Islet of Langerhans (tissue), 1 donor: Measurements from ENCODE around the gene RAP1A.
"Not testable (repeated sequence)": the region's sequence is repeated elsewhere in the genome, so short reads cannot be mapped to it uniquely, and the experiment has no call there.

Source experiments
- FAIRE-seq: peaks from one replicate; lab custom pipeline; 2011; peaks lifted over from hg19 to GRCh38; lab: Jason Lieb, UNC

The RAP1A gene

GRCh38 chr1:111630567-111630966, 11.0 kb downstream of the RAP1A start:
- FAIRE-seq, result no peak

- FAIRE-seq, result no peak
These were observed 11.9 kb downstream of the RAP1A start for GRCh38 chr1:111631502-111631901.

DNA sequence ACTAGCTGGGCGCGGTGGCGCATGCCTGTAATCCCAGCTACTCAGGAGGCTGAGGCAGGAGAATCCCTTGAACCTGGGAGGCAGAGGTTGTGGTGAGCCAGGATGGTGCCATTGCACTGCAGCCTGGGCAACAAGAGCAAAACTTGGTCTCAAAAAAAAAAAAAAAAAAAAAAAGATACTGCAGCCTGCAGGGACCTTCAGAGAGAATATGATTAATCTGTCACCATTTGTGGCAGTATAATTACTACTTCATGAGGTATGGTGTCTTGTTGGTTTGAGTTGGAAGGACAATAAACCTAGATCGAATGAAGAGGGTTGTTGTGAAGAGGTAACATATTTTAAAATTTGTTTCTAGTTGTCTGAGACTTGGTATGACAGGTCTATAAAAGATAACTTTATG, 13.2 kb downstream of the RAP1A start:
- not testable (repeated sequence) for FAIRE-seq

GRCh38 chr1:111633736-111634247, 14.2 kb downstream of the RAP1A start:
- FAIRE-seq, result no peak

GRCh38 chr1:111635324-111636009, 15.9 kb downstream of the RAP1A start:
- no peak for FAIRE-seq

DNA sequence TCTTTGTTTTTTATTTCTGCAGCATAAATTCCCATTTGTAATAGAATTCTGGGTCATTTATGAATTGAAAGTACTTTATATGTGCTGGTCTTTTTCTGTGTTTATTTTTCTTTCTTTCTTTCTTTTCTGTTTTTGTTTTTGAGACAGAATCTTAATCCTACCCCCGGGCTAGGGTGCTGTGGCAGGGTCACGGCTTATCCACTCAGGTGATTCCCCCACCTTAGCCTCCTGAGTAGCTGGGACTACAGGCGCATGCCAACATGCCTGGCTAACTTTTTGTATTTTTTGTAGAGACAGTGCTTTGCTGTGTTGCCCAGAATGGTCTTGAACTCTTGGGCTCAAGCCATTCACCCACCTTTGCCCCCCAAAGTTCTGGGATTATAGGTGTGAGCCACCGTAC, 18.7 kb downstream of the RAP1A start:
- FAIRE-seq, result no peak

- FAIRE-seq, result no peak
These were observed 20.1 kb downstream of the RAP1A start for GRCh38 chr1:111639602-111640198.

- no peak for FAIRE-seq
These were observed 23.5 kb downstream of the RAP1A start for GRCh38 chr1:111643097-111643496.

DNA sequence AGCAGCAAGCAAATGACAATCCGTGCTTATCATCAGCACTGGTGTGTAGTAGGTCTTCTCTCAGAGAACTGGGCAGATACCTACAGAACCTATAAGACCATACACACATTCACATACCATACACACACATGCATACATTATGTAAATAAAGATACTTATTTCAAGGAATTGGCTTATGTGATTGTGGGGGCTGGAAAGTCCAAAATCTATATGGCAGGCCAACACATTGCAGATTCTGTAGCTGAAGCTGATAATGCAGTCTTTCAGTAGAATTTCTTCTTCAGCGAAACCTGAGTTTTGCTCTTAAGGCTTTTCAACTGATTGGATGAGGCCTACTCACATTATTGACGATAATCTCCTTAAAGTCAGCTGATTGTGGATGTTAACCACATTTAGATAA, 24.1 kb downstream of the RAP1A start:
- FAIRE-seq, result no peak

GRCh38 chr1:111644506-111644905, 24.9 kb downstream of the RAP1A start:
- no peak for FAIRE-seq

DNA sequence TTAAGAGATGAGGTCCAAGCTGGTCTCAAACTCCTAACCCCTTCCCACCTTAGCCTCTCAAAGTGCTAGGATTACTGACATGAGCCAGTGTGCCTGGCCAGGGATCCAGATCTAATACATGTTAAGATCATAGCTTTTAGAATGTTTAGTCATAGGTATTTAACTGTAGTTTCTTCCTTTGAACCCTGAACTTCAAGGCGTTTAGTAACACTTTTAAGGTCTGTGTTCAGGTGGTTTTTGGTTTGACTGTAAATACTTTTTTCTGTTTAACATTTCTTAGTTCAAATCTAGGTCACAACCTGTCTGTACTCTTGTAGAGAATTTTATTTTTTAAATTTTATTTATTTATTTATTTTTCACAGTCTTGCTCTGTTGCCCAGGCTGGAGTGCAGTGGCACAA, 28.1 kb downstream of the RAP1A start:
- no peak for FAIRE-seq

DNA sequence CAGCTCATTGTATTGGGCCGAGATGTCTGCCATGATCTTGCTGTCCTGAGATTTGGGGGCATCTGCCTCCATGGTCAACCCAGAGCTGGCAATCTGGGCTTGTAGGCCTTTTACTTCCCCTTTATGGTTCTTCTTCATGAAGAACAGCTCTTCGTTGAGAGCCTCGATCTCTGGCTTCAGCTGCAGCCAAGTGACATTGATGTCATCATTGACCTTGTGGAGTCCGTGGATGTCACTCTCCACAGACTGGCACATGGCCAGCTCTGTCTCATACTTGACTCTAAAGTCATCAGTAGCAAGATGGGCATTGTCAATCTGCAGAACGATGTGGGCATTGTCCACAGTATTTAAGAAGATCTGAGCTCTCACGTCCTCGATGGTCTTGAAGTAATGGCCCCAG, 29.2 kb downstream of the RAP1A start:
- FAIRE-seq, result no peak

DNA sequence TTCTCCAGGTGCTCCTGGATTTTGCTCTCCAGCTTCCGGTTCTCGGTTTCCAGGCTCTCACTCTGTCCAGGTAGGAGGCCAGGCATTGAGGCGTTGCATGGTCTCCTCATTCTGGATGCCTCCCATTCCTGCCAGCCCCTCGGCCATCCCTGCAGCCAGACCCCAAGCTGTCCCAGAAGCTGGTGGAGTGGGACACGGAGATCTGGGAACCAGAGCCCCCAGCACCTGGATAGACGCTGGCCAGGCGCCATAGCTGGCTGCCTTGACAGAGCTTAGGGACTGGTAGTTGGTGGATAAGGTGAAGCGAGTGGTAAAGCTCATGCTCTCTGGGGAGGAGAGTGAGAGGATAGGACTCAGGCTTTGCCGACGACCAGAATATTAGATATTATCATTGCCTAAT, 29.6 kb downstream of the RAP1A start:
- FAIRE-seq, result no peak

- FAIRE-seq, result no peak
These were observed 30.1 kb downstream of the RAP1A start for GRCh38 chr1:111649648-111650047.

DNA sequence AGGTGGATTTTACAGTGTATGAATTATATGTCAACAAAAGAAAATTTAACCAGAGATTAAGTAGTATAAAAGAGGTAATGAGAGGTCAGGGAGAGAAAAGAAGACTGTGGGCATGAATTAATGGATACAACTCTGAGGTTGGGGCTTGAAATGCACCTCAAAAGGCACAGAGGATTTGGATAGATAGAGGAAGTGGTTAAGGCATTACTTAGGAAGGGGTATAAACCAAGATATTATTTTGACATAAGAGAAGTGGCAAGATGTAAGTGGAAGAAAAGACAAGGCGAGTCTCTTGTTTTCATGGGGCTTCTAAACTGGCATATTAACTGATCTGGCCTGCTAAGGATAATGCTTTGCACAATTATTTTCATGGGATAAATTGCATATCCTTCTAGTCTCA, 34.1 kb downstream of the RAP1A start:
- FAIRE-seq, result no peak

DNA sequence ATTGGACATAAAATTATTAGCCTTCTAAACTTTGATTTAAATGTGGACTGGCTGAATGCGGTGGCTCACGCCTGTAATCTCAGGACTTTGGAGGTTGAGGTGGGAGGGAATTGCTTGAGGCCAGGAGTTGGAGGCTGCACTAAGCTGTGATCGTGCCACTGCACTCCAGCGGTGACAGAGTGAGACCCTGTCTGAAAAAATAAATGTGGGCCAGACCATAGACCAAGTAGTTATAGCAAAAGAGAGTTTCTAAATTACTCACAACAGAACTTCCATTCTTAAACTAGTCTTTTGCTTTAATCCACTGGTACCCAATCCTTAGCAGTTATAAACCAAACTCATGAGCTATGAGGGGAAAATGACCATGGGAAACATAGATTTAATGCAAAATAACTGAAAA, 35.2 kb downstream of the RAP1A start:
- no peak for FAIRE-seq

GRCh38 chr1:111656086-111657017, 36.8 kb downstream of the RAP1A start:
- peak; percentile 47 for FAIRE-seq

- FAIRE-seq, result no peak
These were observed 39.0 kb downstream of the RAP1A start for GRCh38 chr1:111658622-111659021.

GRCh38 chr1:111660204-111661150, 40.9 kb downstream of the RAP1A start:
- FAIRE-seq, result no peak

GRCh38 chr1:111664652-111665051, 45.1 kb downstream of the RAP1A start:
- no peak for FAIRE-seq

GRCh38 chr1:111665497-111665896, 45.9 kb downstream of the RAP1A start:
- no peak for FAIRE-seq

GRCh38 chr1:111666828-111667227, 47.2 kb downstream of the RAP1A start:
- FAIRE-seq, result no peak
